ENCODE measurements around the gene MAGI2.
"Not testable (repeated sequence)": the region's sequence is repeated elsewhere in the genome, so short reads cannot be mapped to it uniquely, and the experiment has no call there.

Gene MAGI2

DNA sequence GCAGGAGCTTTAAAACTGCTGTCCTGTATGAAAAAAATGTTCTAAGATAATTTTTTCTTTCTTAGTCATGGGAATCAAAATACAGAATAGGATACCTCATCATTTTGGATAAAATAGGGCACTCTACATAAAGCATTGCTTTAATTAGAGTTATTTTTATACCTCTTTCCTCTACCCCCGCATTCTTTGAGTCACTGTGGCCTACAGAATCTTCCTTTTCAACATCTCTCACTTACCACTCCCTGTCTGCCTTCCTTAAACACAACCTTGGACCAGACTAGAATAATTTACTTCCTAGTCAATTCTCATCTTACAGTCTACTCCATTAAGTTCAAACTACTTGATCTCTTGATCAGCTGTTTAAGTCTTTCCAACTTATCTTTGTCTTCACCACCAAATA lies 1192.6 kb downstream of the MAGI2 start:
- no peak for FAIRE-seq

DNA sequence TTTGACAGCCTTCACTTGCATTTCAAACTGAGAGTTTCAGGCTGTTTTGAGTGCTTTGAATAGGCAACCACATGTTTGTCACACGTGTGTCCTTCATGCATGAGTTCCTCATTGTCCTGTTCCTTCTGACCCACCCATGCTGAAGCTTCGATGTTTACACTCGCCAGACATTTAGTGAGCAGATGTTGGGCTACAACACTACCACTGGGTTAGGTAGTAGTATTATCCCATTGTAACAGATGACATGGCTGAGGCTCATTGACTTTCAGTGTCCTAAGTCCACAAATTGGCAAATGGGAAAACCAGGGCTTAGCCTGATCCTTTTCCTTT lies 1198.8 kb downstream of the MAGI2 start:
- FAIRE-seq, result no peak

DNA sequence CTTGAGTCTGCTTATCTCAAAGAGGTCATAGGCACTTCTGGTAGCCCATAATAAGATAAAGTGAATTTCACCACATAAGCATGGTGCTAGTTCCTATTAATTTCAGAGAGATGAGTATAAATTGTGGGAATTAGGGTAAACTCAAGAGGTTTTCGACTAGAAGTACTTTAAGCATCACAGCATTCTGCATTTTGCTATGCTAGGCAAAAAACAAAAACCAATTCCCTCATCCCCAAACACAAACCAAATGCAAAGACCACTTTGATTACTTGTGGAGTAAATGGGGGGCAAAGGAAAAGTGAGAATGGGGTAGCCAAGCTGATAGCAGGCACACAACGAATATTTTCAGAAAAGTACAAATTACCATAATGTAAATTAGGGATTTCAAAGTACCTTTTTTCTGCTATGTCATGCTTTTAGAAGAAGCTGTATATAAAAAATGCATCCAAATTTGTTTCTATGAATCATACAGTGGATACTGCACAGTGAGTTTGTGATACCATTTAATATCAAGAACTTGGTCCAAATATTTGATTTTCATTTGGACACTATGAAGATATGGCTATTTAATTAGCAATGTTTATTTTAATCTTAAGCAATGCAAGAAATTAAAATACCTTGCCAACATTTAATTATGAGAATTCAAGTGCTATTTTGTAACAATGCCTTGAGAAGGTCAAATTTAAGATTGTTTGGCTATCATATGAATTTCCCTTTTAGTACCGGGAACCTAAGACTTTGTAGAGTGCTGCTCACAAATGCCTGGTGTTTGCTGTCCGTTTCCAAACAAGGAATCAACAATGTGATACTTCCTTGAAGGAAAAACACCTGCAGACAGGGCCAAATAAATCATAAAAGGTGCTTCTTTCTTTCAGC lies 1199.4 kb downstream of the MAGI2 start:
- FAIRE-seq, result no peak

DNA sequence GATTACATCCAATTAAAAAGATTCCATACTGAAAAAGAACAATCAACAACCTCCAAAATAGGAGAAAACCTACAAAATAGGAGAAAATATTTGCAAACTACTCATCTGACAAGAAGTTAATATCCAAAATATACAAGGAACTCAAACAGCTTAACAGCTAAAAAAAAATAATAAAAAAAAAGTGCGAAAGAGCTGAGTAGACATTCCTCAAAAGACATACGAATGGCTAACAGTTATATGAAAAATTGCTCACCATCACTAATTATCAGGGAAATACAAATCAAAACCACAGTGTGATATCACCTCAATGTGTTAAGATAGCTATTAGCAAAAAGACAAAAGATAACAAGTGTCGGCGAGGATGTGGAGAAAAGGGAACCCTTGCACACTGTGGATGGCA lies 1204.6 kb downstream of the MAGI2 start:
- no peak for FAIRE-seq

DNA sequence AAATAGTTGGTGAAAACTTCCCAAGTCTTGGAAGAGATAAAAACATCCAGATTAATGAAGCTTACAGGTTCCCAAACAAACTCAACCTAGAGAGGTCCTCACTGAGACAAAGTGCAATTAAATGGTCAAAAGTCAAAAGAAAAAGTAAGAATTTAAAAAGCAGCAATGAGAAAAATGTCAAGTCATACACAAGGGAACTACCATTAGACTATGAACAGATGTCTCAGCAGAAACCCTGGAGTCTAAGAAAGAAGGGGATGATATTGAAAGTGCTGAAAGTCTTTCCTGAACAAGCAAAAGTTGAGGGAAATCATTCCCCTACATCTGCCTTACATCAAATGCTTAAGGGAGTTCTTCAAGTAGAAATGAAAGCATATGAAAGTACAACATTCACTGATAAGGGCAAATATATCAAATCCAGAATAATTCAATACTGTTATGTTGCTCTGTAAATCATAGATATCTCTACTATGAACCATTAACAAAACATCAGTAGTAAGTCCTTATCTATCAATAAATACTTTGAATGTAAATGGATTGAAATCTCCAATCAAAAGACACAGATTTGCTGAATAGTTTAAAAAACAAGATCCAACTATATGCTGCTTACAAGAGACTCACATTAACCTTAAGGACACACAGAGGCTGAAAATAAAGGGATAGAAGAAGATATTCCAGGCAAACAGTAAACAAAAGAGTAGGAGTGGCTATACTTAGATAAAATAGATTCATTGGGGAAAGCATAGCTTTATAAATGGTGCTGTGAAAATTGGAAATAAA lies 1205.4 kb downstream of the MAGI2 start:
- no peak for FAIRE-seq

DNA sequence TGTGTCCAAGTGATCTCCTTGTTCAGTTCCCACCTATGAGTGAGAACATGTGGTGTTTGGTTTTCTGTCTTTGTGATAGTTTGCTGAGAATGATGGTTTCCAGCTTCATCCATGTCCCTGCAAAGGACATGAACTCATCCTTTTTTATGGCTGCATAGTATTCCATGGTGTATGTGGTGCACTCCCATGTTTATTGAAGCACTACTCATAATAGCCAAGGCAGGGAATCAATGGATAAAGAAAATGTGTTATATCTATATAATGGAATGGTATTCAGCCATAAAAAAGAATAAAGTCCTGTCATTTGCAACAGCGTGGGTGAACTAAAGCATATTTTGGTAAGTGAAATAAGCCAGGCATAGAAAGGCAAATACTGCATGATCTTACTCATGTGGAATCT lies 1213.3 kb downstream of the MAGI2 start:
- FAIRE-seq, result not testable (repeated sequence)

DNA sequence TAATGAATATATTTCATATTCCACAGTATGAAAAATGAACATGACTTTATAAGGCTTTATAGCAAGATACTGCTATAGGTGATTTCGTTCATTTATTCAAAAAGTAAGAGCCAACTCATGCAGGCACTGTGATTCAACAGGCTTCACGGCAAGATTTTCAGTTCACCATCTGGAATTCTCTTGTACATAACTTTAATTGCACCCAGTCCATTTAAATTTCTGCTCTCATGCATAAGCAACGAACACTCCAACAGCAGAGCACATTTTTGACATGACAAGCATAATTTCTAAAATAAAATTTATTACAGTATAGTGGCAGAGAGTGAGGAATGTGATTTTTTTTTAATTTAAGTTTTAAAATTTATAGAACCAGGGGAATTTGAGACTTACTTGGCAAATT lies 1218.8 kb downstream of the MAGI2 start:
- no peak for FAIRE-seq

DNA sequence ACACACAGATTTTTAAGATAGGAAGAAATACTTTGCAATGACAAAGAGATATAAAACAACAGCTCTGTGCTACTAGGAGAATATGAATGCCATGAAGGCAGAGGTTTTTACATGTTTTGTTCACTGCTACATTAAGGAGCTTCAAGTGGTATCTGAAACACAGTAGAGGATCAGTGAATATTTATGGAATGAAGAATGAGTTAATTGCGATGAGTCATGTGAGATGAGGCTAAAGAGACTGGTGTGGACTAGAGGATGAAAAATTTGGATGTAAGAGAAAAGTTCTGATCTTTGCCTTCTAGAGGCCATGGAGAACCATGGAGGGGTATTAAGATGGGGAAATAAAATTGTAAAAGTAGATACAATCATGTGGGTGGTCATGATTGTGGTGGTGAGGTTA lies 1220.7 kb downstream of the MAGI2 start:
- FAIRE-seq, result no peak

DNA sequence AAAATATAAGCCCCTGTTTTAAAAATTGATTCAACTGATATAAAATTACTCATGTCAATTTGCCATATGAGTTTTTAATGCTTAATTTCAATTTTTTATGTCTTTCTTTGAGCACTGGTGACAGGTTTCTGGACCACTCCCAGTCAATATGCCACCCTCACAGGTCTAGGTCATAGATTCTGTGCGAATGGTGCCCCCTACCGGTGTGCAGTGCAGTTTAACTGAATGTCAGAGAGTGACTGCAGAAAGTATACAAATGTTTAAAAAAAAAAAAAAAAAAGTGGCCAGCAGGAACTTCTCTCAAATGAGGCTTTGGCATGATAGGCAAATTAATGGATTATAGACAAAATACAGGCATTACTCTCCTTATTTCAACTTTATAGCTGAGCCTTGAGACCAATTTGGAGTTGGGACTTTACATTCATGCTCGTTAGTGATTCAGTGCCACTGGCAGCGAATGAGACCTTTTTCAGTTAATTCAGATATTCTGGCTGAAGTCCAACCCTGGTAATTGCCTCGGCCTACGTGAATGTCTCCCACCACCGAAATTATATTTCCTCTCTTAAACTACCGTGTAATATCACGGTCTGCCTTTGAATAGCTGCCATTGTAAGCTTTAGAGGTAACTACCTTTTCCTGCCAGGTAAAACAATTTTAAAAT lies 1227.3 kb downstream of the MAGI2 start:
- no peak for FAIRE-seq

DNA sequence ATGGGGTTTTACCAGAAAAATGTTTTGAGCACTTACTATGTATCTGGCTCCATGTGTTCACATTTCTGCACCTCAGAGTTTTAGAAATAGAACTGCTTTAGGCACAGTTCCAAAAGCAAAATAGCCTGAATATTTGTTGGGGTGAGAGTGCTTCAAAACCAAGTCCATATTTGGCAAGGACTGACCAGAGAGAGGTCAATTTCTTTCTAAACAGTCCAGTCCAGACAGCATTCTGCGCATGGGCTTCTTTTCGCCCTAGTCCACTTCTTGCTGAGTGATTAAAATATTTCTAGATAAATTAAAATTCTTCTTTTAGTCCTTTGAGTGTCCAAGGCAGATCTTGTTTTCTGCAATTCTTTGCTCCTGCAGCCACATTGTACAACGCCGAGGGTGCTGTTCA lies 1227.9 kb downstream of the MAGI2 start:
- no peak for FAIRE-seq

DNA sequence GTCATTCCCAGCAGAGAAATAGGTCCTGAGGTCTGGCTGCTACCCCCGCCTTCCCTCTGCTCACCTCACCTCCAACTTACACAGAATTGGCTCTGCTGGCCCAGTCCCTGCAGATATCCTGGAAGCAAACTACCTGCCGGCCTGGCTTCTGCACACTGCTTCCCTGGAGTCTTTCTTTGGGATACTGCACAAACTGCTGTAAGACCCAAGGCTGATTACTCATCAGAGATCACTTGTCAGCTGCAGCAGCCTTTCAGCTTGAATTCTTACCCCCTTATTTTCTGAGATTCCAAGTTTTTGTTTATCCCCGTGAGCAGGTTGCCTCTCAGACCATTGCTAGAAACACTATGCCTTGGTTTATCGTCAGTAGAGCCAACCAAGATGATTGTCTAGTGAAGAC lies 1228.5 kb downstream of the MAGI2 start:
- no peak for FAIRE-seq

DNA sequence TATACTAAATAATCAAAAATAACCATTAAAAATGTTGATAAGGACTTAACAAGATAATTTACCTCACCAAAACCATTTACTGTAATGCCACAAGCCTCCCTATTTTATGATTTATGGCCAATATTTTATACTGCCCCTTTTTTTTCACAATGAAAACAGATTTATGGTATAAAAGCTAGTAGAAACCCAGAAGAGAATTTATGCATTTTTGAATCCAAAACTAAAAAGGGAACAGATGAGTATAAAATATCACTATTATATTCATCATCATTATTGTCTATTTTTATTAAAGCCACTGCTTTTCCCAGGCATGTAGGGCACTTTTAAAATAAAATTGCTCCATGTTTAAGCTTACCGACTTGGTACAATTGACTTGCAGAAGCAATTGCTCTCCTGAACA lies 1229.9 kb downstream of the MAGI2 start:
- no peak for FAIRE-seq

DNA sequence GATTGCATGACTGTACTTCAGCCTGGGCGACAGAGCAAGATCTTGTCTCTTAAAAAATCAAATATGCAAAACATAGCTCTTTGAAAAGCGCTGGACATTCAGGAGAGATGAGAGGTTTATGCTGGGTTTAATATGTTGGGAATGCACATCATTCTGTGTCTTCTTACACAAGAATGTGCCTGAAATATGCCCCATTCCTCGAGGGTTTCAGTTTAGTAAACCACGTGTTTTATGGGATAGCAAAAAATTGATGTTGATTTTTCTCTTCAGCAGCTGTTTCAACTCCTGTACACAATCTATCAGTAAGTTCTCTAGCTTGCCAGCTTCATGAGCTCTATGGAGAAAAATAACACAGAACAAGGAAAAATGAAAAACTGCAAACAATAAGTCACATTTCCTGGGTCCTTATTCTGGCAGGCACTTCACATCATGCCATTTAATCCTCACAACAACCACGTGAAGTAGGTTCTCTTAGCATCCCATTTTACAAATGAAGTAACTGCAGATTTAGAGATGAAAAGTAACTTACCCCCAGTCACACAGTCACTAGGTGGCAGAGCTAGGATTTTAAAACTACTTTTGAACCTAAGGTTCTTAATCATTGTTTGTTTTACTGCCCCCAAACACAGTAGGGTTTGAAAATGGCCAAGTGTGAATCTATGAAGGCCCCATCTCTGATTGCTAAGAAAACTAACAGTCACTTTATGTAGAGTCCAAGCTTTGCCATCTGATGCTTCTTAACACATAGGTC lies 1231.3 kb downstream of the MAGI2 start:
- no peak for FAIRE-seq

DNA sequence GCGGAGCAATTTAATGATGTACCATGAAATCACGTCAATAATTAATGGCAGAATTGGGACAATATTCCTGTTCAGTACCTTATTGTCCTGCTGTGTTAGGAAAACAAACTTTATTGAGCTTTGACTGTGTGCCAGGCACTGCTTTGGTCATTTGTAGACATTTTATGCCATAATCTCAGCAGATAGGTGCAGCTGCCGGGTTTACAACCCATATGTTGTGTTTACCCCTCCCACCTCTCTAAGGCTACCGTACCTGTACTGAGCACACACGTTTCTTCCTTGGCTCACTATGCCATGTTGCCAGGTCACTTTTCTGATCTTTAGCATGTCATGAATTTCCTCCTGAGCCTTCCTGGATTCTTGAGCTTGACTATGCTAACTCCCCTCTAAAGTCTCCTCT lies 1232.7 kb downstream of the MAGI2 start:
- FAIRE-seq, result no peak

DNA sequence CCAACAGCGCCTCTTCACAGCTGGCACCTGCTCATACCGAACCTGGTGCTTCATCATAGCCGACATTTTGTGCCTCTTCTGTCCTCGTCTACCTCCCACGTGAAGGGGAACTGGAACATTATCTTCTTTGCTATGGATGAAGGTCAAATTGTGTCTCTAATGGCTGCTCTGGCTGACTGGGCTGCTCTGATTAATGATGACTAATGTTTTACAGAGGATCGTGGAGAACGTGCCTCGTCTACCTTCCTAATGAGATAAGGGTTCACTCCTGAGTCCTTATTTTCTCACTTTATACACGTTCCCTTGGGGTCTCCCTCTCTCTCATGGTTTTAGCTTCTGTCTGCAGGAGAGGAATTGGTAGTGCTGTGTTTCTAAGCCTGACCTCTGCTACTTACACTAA lies 1234.6 kb downstream of the MAGI2 start:
- FAIRE-seq, result no peak

DNA sequence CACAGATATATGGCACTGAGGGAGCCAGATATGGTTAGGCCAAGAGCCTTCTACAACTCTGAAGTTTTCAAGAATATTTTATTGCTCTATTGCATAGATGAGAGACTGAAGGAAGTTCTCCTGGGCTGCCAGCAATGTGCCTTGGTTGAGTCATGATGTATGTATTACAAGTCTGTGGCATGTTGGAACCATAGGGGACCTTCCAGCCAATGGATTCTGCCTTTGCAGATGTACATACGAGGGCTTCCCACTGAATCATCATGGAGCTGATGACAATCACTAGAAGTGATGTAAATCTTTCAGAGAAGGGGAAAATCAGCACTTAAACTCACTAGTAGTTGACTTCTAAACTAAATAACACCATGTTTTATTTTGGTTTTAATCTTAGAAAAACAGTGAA lies 1235.4 kb downstream of the MAGI2 start:
- no peak for FAIRE-seq

DNA sequence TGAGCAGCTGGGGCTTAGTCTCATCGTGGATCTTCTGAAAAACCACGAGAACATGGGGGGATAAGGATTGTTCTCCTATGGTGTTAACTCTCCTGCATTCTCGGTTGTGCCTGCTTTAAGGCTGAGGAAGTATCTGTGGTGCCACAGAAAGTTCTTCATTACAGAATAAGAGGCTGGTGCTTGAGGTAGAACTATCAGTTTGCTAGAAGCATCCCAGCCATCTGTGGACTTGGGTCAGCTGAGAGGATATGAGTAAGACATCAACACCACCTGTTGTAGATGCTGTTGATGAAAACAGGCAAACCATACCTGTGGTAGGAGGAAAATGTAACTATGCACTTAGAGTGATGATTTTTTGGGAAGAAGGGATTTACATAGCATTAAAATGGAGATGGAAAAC lies 1238.3 kb downstream of the MAGI2 start:
- FAIRE-seq, result no peak

DNA sequence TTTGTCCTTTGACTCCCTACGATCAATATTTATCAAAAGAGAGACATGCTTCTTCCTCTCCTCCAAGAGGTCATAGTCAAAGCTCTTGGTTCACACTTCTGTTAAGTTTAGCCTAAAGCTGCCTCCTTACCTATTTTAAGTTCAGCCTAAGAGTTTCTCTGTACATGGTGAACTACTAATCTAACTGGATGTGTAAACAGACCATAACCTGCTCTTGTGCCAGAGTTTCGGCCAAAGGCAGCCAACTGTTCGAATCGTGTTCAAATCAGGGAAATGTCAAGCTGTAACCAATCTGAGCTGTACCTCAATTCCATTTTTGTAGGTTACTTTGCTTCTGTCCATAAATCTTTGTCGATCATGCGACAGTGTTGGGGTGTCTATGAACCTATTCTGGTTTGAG lies 1240.1 kb downstream of the MAGI2 start:
- FAIRE-seq, result no peak

DNA sequence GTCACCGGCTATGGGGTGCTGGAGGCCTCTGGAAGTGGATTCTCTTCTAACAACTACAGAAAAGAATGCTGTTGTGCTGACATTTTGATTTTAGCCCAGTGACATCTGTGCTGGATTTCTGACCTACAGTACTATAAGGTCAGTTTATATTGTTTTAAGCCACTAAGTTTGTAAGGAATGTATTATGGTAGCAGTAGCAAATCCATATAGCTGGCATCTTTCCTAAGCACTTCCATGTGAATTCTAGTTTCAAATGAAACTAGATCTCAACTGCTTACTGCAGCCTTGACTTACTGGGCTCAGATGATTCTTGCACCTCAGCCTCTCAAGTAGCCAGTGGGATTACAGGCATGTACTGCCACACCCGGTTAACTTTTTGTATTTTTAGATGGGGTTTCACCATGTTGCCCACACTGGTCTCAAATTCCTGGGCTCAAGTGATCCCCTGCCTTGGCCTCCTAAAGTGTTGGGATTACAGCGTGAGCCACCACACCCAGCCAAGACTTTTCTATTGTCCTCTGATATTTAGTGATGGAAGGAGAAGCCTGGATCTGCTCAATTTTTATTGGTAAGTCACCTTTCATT lies 1240.9 kb downstream of the MAGI2 start:
- no peak for FAIRE-seq

DNA sequence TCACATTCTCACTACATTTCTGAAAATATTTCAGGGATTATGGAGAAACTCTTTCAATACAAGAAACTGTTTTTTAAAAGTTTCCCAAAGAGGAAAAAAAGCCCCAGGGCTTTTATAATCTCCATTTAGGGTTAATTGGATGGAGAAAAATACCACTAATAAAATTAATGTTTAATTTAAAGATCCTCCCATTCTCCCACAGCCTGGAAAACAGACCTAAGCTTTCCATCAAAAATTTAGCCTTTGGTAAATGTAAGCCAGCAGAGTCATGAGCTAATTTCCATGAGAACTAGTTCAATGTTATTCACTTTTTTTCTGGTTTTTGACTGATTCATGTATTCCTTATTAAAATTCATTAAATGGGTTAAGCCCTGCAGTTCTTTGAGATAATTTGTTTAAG lies 1246.2 kb downstream of the MAGI2 start:
- no peak for FAIRE-seq

DNA sequence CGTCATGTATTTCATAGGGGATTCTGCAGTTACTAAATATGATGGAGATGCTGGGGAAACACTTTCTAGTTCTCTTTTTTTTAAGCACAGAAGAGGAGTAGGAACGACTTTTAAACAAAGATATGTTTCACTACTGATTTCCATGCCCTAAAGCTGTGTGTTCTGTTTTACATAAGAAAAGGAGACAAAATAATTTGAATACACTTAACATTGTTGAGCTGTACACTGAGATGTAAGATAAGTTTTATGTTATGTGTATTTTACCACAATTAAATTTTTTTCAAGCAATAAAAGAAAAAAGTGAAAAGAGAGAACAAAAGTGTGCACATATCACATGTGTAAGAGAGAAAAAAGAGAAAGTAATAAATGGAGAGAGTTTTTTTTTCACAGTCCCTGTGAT lies 1246.7 kb downstream of the MAGI2 start:
- no peak for FAIRE-seq

DNA sequence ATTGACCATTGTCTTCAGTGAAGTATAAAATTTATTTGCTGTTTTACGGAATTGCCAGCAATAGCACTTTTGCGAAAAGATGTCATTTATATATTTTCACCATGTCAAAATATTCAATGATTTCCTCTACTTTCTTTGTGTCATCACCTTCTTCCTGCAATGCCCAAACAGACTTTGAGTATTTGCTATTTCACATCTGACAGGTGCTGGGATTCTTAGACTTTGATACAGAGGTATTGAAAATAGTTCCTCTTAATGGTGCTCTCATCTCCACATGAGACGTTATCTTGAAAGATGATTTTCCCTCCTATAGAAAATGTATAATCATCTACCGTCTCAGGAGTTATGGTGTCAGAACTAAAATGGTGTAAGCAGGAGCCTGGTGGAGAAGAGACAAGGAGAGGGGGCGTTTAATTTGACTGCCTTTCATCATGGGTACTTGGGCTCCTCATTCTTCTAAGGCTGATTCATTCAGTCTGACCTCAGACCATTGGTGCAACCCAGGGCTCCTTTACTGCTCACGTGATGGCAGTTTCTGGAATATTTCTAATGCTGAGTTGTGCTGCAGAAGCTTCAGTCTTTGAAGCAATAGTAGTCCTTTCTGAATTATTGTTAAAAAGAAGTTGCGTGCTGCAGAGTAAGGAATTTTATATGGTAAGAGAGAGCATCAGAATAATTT lies 1250.3 kb downstream of the MAGI2 start:
- no peak for FAIRE-seq
